GM12801 (cell line): ENCODE measurements around the gene C1orf122.

ENCODE experiments used
- TF ChIP-seq, protein P1 (sequence below): IDR thresholded peaks from one replicate; pipeline ENCODE4 v1.5.1; 2011; ENCODE audit warnings: control low read depth; ENCODE audit not compliant: insufficient read length; ENCODE audit errors: extremely low read depth

C1orf122 gene

DNA sequence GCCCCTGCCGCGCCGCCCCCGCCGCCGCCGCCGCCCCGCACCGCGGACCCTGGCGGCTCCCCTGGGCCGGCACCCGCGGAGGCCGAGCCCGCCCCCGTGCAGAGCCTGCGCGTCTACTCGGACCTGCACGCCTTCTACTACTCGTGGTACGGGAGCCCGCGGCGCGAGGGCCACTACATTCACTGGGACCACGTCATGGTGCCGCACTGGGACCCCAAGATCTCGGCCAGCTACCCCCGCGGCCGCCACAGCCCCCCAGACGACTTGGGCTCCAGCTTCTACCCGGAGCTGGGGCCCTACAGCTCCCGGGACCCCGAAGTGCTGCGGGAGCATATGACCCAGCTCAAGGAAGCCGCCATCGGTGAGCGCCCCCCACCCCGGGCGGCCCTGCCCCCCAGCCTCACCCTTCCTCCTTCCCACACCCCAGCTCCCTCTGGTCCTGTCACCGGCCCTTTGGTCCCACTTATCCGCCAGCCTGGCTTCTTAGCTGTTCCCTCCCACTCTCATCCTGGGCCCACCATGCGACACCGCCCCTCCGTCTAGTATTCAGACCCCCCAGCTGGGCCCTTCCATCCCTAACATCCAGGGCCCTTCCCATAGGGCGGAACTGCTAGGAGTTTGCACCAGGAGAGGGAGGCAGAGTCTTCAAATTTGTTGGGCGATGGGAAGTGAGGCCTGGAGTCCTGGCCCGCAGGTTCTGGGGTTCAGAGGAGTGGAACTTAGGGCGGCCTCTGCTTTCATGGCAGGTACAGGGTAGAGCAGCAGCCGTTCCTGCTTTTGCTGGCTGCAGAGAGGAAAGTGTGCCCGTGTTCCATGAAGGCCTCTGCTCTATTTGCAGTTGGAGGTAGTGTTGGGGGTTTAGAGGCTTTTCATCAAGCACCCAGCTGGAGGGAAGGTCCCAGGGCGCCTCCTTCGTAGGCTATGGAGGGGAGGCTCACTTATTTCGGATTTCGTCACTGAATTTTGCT is 12.9 kb upstream of the C1orf122 start:
- TF ChIP-seq, protein P1, sequence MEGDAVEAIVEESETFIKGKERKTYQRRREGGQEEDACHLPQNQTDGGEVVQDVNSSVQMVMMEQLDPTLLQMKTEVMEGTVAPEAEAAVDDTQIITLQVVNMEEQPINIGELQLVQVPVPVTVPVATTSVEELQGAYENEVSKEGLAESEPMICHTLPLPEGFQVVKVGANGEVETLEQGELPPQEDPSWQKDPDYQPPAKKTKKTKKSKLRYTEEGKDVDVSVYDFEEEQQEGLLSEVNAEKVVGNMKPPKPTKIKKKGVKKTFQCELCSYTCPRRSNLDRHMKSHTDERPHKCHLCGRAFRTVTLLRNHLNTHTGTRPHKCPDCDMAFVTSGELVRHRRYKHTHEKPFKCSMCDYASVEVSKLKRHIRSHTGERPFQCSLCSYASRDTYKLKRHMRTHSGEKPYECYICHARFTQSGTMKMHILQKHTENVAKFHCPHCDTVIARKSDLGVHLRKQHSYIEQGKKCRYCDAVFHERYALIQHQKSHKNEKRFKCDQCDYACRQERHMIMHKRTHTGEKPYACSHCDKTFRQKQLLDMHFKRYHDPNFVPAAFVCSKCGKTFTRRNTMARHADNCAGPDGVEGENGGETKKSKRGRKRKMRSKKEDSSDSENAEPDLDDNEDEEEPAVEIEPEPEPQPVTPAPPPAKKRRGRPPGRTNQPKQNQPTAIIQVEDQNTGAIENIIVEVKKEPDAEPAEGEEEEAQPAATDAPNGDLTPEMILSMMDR, result no peak

DNA sequence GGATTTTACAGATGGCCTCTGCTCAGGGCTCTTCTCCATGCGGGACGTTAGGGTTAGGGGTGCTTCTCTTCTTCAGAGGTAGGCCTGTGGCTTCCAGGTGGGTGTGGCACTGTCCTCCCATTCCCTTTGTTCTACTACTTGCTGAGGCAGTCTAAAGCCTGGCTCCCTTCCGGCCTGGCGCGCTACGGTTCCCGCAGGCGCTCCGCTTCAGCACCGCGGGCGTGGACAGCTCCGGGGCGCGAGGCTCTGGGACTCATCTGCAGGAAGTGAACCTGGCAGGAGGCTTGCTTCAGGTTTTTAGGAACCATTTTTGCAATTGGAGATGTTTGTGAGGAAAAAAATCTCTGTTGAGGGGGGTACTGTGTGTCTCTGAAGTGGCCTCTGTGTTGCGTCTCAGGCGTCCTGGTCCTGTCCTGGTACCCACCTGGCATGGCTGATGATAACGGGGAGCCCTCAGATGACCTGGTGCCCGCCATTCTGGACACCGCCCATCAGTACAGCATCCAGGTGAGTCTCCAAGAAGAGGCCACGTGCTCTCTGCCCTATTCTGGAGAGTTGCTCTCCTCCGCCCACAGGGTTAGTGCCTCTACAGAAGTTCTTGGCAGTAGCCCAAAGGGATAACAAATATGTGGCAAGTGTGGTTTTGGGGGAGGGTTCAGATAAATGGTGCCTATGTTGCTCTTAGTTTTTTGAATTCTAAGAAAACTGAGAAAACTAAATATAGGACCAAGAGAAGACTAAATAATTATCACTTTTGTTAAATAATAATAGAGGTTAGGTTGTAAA is 12.1 kb upstream of the C1orf122 start:
- TF ChIP-seq, protein P1, result no peak

DNA sequence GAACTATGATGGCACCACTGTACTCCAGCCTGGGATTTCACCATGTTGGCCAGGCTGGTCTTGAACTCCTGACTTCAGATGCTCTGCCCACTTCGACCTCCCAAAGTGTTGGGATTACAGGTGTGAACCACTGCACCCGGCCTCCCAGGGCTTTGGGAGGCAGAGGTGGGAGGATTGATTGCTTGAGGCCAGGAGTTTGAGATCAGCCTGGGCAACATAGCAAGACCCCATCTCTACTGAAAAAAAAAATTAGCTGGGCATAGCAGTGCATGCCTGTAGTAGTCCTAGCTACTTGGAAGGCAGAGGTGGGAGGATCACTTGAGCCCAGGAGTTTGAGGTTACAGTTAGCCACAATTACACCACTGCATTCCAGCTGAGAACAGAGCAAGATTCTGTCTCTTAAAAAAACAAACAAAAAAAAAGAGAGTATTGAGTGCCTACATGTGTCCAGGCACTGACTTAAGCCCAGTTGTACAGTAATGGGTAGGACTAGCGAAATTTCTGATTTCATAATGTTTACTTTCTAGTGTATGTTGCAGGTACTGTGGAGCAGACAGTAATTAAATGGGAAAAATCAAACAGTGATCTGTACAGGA is 9.7 kb upstream of the C1orf122 start:
- TF ChIP-seq, protein P1, result no peak

DNA sequence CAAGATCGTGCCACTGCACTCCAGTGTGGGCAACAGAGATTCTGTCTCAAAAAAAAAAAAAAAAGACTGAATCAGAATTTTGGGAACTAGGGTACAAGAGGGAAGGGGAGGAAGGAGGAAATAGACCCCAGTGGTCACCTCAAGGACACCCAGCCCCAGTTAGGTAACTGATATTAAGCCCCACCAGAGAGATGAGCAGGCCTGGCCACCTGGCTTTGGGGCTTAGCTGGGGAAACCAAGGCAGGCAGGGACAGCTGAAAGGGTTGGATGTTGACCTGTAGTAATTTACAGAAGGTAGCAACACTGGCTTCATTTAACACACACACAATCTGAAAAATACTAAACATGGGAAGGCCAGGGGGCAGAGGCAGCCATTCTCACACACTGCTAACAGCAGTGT is 5.2 kb upstream of the C1orf122 start:
- TF ChIP-seq, protein P1, result no peak

DNA sequence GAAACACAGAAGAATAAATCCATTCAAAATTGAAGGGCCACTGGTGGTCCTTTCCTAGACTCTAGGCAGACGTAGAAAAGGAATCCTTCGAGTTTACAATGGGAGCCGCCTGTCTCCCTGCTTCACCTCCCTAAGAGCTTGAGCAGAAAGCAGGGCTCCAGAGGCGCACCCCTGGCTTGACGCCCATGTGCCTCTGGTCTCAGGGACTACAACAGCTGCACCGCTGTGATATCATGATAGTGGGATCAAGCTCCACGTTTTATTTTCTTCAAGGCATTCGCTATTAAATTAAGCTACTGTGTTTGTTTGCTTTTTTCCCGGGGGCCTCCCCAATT is 403 bp upstream of the C1orf122 start:
- TF ChIP-seq, protein P1, result no peak

DNA sequence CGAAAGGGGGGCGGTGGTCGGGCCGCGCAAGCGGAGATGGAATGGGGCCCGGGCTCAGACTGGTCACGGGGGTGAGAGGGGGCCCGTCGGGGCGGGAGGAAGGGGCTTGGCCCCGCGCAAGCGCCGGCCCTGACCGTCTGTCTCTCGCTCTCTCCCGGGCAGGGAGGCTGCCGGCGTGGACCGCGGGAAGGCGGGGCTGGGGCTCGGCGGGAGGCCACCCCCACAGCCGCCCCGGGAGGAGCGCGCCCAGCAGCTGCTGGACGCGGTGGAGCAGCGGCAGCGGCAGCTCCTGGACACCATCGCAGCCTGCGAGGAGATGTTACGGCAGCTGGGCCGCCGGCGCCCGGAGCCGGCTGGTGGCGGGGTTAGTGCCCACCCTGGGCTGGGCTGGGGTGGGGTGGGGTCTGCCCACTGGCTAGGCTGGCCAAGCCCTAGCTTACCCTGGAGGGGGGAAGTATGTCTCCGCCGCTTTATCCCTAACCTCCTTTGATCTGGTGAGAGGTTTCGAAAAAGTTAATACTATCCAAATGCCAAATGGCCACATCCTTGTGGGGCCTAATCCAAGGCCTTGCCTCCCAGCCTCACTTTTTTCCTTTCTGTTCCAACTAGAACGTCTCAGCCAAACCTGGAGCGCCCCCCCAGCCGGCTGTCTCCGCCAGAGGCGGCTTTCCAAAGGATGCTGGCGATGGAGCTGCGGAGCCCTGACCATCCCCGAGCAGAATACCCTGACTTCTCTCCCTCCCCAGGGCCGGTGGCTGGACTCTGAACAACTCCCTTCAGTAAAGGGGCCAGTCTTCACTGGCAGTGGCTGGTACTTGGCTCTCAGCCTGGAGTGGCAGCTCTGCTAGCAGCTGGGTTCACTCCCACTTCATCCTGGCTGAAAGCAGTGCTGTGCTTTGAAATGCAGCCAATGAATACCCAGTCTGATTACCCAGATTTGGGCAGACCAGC is 1.1 kb downstream of the C1orf122 start:
- TF ChIP-seq, protein P1, result no peak
